Chondrocyte (in vitro differentiated cells): ENCODE results near the gene PHC1. TPM values are rescaled to one million over a fixed set of nuclear protein-coding genes. Genes with fewer than 3 reads are reported as not detected.
A peak's percentile ranks its signal among the peaks of the same experiment; 100 is the strongest.

ENCODE experiments used
- DNase-seq: peaks from one replicate; pipeline ENCODE4 v3.0.0; 2021; ENCODE audit warnings: mixed read lengths, low spot score
- H3K27ac Mint-ChIP-seq: one replicate; pipeline ENCODE4 v1.8.0; 2021; ENCODE audit warnings: mild to moderate bottlenecking, moderate library complexity, mixed read lengths; ENCODE audit not compliant: unreplicated experiment
- H3K27me3 Mint-ChIP-seq: 2 replicates; pipeline ENCODE4 v1.8.0; 2021; ENCODE audit warnings: low read depth, mixed read lengths
- H3K36me3 Mint-ChIP-seq: 2 replicates; pipeline ENCODE4 v1.8.0; 2021; ENCODE audit warnings: low read depth, mixed read lengths
- H3K4me1 Mint-ChIP-seq: 2 replicates; pipeline ENCODE4 v1.8.0; 2021; ENCODE audit warnings: low read depth, mild to moderate bottlenecking, mixed read lengths
- H3K4me3 Mint-ChIP-seq: one replicate; pipeline ENCODE4 v1.8.0; 2021; ENCODE audit warnings: mild to moderate bottlenecking, moderate library complexity, mixed read lengths; ENCODE audit not compliant: unreplicated experiment
- H3K9me3 Mint-ChIP-seq: 2 replicates; pipeline ENCODE4 v1.8.0; 2021; ENCODE audit warnings: low read depth, mixed read lengths
- CTCF ChIP-seq: fragments of 200-600 bp; sonication (generic); IDR thresholded peaks from 2 replicates; pipeline ENCODE4 v1.5.0; 2021; ENCODE audit warnings: antibody characterized with exemption, mild to moderate bottlenecking, moderate library complexity
- total RNA-seq: library from RNA; stranded (reverse); gene quantifications from 3 replicates; pipeline ENCODE4 v1.2.1, GENCODE V29; 2021

PHC1 gene
- total RNA-seq, 1 donor from 2014 or later: 33.0 TPM

DNA sequence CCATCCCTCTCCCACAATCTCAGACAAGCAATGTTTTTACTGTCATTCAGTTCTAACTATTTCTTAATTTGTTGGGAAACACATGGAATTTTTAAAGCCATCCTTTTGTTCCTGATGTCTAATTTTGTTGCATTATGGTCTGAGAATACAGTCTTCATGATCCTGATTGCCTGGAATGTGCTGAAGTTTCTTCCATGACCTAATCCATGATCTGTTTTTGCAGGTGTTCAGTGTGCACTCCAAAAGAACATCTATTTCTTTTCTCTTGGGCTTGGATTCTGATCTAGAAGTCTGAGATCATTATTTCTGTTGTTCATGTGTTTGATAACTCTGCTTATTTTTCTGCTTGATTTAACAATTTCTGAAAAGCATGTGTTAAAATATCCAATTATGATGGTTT, 43.2 kb upstream of the PHC1 start:
- Mint-ChIP-seq H3K27ac (no peak overlapping the region), H3K9me3 (no peaks in the 10 kb centered on the region), H3K27me3 (no peaks in the 10 kb centered on the region), H3K4me3 (no peak overlapping the region), H3K36me3 (no peaks in the 10 kb centered on the region), H3K4me1 (no peaks in the 10 kb centered on the region)
- TF ChIP-seq CTCF: no peak
- DNase-seq: no peak

DNA sequence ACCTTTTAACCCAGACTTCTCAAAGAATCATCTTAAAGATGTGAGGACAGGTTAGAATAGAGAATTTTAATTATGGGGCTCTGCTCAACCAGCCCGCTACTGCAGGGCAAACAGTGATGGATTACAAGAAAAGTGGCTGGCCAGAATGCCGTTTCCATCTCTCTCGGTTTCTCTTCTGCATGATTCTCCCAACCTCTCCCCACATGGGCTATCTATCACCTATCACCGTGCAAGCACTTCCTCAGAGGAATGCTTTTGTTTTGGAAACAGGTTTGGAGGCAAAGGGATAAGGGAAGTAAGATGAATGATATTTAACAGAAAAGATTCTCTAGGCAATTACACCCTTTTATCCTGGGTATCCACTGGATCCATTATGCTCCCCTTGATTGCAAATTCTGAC, 37.4 kb upstream of the PHC1 start:
- H3K27me3 Mint-ChIP-seq: peaks cover under 1% of the 10 kb centered on the region
- TF ChIP-seq CTCF: no peak

GRCh38 chr12:8886502-8887284, 27.6 kb upstream of the PHC1 start:
- peaks cover 3% of the 10 kb centered on the region for H3K4me1 Mint-ChIP-seq
- peaks cover 7% of the 10 kb centered on the region for H3K9me3 Mint-ChIP-seq
- DNase-seq: no peak
- H3K27me3 Mint-ChIP-seq: peaks cover 8% of the 10 kb centered on the region
- no peak for TF ChIP-seq CTCF
- H3K36me3 Mint-ChIP-seq: no peaks in the 10 kb centered on the region
- H3K27ac Mint-ChIP-seq: no peak overlapping the region
- H3K4me3 Mint-ChIP-seq: no peak overlapping the region

More for the DNA sequence above, 37.4 kb upstream of the PHC1 start:
- Mint-ChIP-seq H3K9me3 (no peaks in the 10 kb centered on the region), H3K36me3 (no peaks in the 10 kb centered on the region), H3K4me3 (no peak overlapping the region), H3K27ac (no peak overlapping the region), H3K4me1 (no peaks in the 10 kb centered on the region)
- no peak for DNase-seq

DNA sequence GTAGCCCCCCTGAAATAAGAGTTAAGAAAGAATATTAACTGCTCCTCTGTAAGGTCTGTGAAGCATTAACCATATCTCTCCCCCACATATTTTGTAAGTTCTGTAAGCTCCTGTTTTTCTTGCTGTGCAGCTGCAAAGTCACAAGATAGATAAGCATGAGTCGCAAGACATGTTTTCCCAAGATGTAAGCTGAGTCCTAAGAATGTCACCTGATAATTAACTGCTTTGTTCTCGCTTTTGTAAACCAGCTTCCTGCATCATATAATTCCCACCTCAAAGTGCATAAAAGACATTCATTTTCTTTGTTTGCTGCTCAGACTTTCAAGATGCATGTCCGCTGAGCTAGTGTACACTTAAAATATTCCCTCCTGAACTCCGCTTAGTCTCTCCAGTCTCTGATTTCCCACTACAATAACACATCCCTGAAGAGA, 27.0 kb upstream of the PHC1 start:
- Mint-ChIP-seq H3K9me3 (peaks cover 7% of the 10 kb centered on the region), H3K4me3 (no peak overlapping the region), H3K27ac (no peak overlapping the region), H3K27me3 (peaks cover 5% of the 10 kb centered on the region), H3K36me3 (no peaks in the 10 kb centered on the region), H3K4me1 (peaks cover 3% of the 10 kb centered on the region)
- no peak for DNase-seq
- TF ChIP-seq CTCF: no peak

- H3K9me3 Mint-ChIP-seq: peaks cover 4% of the 10 kb centered on the region
- peak; percentile 99 for TF ChIP-seq CTCF
- H3K4me3 Mint-ChIP-seq: peak overlapping the region; percentile 78
- no peak for DNase-seq
- H3K27ac Mint-ChIP-seq: no peak overlapping the region
- H3K36me3 Mint-ChIP-seq: no peaks in the 10 kb centered on the region
- peaks cover 3% of the 10 kb centered on the region for H3K4me1 Mint-ChIP-seq
- no peaks in the 10 kb centered on the region for H3K27me3 Mint-ChIP-seq
Measured at GRCh38 chr12:8890313-8891085, 23.8 kb upstream of the PHC1 start.
